G401 (cell line): ENCODE data around the gene PLXNA4. TPM values are rescaled to one million over a fixed set of nuclear protein-coding genes. Genes with fewer than 3 reads are reported as not detected.
"Not testable (repeated sequence)": the region's sequence is repeated elsewhere in the genome, so short reads cannot be mapped to it uniquely, and the experiment has no call there.

ENCODE experiments used
- DNase-seq: peaks from one replicate; pipeline ENCODE4 v3.0.0-alpha.2; 2015; ENCODE audit warnings: low spot score
- in situ Hi-C: cut with HindIII; loops from 2 replicates; pipeline ENCODE4 v1.10.0; 2016; ENCODE audit warnings: low sequenced_read_pairs, mixed read lengths
- total RNA-seq: library from RNA; depleted of rRNA; stranded (reverse); fragments of >200 nt; shearing (Covaris generic); gene quantifications from 2 replicates; pipeline ENCODE4 v1.2.3, GENCODE V29; 2014

Gene PLXNA4
- total RNA-seq, 1 experiment from 2014 or later, result under 0.01 TPM

DNA sequence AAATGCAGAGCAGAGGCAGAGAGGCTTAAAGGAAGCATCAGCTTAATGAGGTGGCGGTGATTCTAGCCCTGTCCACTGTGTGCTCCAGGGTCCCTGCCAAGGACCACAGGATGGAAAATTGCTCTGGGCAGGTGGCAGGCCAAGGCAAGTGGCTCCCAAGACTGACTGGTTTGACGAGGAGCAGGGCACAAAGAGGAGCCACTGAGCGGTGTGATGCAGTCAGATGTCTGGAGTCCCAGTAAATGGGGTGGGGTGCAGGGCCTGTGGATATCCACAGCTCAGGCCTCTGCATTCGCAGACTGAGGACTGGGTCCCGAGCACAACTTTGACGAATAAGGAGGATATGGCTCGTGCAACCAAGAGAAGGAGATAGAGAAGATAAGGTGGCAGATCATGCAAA, 385.6 kb downstream of the PLXNA4 start:
- in situ Hi-C loops, result no loop called here

DNA sequence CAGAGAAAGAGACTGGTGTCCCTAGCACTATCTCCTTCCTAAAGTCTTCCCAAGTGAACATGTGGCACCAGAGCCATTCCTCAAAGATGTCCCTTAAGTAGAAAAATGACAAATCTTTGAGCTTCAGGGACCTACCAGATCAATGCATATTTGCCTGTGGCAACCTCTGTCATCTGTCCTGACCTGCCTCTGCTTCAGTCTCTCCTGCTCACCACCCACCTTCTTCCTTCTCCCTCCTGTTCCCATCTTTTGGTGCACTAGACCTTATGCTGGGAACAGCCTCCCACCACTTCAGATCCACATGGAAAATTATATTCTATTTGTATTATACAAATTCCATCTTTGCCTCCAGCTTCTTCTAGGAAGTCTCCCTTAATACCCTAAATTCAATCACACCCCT, 386.4 kb downstream of the PLXNA4 start:
- in situ Hi-C loops, result no loop called here

More for the DNA sequence above, 385.6 kb downstream of the PLXNA4 start:
- DNase-seq, result no peak

DNA sequence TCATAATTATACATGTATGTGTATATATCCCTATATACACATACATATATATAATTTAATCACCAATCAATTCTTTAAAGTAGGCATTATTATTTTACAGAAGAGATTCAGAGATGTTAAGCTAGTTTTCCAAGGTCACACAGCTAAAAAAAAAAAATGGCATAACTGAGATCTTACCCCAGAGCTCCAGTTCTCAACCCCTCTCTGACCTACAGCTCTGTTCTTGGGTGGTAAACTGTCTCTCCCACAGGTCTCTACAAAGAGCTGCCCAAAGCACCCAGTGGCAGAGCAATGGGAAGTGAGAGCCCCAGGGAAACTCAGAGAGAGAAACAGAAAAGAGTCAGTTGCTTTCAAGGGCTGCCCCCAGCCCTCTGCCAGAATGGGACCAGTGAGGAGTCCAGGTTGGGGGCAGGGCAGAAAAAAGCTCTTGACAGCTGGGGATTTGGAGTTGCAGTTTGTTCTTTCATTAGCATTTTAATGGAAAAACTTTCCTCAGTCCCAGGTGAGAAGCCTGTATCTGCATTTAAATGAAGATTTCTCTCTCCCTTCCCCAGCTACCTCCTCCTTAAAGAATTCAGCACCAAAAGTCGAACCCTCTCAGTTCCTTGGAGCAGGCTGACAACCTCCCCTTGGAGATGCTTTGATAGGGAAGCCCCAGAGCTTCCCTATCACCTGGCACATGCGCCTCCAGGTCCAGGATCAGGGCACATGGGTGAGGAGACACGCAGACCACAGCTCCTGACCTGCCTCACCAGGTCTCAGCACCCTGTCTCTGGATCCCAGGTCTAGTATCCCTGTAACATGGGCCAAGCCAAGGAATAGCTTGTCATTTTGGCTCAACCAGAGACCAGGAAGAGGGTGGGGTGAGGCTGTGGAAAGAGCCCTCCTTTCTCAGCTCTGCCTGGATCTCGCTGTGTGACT, 388.1 kb downstream of the PLXNA4 start:
- DNase-seq, result no peak
- in situ Hi-C loops, result no loop called here

More for the DNA sequence above, 386.4 kb downstream of the PLXNA4 start:
- no peak for DNase-seq

DNA sequence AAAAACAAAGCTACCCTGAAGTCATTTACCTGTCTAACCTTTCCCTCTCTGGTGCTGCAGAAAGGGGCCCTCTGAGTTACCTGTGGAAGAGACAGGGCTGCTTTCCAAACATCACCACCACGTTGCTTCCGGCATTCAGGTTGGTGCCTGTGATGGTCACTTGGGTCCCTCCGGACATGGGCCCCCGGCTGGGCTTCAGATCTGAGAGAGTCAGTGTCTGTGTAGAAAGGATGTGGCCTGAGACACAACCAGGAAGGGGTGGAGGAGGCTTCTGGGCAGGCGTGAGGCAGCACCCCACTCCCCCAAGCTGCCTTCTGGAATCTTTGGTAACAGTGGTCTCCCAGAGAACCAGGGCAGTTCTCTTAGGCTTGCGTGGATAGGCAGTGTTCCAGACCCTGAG, 388.9 kb downstream of the PLXNA4 start:
- in situ Hi-C loops, result no loop called here
- no peak for DNase-seq

DNA sequence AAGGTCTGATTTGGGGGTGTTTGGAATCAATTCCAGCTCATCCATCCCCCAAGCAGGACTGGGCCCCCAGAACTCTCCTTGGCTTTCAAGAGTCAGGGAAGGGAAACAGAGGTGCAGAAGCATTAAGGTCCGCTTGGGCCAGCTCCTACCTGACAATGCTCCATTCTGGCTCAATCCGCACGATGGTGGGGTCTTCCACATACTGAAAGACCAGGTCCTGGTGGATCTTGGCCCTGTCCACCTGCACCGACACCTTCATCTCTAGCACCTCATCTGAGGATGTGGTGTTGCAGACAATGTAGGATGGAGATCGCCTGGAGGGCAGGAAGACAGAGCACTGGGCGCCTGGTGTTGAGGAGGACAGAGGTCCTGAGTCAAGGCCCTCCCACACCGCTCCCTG, 391.1 kb downstream of the PLXNA4 start:
- DNase-seq, result no peak
- in situ Hi-C loops, result no loop called here

DNA sequence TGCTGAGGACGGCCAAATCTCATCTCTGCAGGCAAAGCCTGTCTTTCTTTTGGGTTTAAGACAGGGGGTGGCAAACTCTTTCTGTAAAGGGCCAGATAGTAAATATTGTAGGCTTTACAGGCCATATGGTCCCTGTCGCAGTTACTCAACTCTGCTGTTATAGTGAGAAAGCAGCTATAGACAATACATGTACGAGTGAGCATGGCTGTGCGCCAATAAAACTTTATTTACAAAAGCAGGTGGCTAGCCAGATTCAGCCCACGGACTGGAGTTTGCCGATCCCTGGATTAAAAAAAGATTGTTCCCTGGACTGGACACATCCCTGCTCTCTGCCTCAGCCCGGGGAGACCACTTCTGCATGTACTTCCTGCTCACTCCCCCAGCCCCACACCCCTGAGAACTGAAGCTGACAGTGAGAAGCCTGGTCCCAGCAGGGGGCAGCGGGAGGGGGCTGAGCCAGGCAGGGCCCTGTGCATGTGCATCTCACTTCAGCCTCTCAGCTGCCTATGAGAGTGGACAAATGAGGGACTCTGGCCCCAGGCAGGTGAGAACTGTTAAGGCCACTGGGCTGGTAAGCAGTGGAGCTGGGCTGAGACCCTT, 392.4 kb downstream of the PLXNA4 start:
- in situ Hi-C loops, result no loop called here
- no peak for DNase-seq

DNA sequence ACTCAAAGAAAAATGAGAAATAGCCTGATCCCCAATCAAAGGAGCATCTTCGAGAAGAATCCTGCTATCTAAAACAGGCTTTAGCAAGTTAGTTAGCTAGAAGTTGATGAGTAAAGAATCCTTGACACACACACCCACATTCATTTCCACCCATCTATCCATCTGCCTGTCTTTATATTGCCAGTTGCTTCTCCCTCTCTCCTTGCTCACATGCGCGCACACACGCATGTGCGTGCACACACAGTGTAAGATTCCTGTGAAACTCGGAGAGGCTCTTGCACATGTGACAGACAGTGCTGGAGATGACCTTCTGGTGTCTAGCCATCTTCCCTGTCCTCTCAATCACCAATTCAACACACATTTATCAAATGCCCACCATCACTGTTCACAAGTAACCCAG, 393.3 kb downstream of the PLXNA4 start:
- DNase-seq, result no peak
- in situ Hi-C loops, result no loop called here

DNA sequence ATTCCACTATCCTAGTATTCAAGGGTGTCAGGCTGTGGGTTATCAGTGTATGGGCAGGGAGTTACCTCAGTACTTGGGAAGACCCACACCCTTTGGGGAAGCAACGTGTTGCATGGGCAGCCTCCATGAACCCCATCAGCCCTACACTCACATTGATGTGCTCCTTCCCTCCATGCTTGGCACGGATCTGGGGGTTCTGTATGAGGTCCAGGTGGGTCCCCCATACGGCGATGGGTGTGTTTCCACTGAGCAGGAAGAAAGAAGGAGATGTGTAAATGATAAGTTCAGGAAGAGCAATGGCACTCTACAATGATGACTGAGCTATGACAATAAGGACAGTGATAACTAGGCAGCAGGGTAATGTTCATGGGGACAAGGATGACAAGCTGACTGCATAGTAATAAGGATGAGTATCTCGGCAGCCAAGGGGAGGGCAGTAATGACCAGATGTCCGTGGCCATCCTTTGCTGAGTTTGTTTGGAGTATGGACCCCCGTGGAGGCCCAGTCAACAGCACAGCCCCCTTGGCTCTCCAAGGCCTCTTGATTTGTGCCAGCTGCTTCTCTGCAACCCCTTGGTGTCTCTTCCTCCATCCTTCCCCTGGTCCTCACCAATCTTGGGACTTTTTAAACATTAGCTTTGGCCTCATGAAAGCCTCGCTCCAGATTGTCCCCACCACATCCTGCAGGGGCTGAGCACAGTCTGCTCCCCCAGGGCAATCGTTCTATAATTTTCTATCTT, 394.2 kb downstream of the PLXNA4 start:
- in situ Hi-C loops, result no loop called here
- DNase-seq, result no peak

DNA sequence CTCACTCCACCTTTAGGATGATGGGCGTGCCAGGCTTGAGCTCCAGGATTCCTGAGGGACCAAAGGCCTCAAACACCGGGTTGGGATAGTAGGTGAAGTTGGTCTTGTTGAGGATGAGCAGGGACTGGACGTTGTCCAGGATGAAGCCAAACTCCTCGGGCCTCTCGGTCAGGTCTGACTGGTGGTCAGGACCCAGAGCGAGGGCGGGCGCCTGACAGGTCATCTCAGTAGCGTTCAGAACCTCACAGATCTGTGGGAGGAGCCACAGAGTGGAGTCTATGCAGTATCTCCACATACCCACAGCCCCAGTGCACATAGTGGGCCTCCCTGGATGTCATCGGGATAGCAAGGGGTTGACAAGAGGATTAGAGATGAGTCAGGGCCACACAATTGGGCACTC, 394.9 kb downstream of the PLXNA4 start:
- DNase-seq, result no peak
- in situ Hi-C loops, result no loop called here

DNA sequence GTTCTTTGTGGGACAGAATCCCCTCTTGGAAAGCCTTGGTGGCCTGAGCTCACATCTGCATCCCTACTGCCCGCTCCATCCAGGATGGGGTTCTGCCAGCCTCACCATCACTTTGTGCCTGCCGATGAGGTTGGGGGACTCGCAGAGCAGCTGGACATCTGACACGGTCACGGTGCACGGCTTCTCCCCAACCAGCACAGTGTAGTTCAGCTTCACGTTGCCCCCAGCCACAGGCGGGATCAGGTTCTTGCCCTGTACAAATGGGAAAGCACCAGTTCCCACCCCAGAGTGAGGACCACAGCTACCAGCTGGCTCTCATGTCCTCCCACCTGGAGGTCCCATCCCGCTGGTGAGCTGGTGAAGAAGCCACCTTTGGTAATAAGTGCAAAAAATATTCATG, 395.8 kb downstream of the PLXNA4 start:
- DNase-seq, result no peak
- in situ Hi-C loops, result no loop called here

DNA sequence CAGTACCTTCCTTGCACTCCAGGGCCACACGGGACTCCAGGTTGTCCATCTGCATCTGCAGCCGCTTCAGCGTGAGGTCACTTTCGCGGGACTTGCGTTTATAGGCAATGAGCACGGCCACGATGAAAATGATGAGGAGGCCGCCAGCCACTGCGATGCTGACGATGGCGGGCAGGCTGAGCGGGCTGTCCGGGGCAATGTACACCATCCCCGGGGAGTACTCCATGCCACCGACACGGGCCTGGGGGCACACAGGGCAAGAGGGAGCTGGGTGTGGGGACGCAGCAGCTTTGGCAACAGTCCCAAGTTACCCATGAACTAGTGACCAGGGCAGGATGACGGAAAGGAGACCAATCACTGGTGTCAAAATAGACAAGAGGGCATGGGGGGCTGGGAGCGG, 396.6 kb downstream of the PLXNA4 start:
- no peak for DNase-seq
- in situ Hi-C loops, result no loop called here

DNA sequence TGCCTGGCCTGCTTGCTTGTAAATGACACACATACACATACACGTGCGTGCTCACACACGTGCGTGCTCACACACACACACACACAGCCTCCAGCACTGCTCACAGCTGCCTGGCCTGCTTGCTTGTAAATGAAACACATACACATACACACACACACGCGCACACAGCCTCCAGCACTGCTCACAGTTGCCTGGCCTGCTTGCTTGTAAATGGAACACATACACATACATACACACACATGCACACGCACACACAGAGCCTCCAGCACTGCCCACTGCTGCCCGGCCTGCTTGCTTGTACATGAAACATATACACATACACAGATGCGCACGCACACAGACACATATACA, 397.2 kb downstream of the PLXNA4 start:
- in situ Hi-C loops, result no loop called here
- no peak for DNase-seq

DNA sequence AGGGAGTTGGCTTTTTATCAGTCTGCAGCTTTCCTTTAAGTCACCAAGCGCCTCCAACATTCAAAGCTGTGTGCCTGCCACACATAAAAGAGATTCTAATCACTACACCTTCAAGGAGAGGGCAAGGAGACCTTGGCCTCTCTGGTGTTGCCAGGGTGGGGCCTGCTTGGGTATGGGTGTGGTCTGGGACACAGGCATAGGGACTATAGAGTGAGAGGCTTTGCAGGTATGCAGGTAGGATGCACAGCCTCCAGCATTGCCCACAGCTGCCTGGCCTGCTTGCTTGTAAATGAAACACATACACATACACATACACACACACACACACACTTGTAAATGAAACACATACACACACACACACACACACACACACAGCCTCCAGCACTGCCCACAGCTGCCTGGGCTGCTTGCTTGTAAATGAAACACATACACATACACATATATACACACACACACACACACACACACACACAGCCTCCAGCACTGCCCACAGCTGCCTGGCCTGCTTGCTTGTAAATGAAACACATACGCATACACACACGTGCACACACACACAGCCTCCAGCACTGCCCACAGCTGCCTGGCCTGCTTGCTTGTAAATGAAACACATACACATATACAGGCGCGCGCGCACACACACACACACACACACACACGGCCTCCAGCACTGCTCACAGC, 397.7 kb downstream of the PLXNA4 start:
- DNase-seq, in situ Hi-C loops: not testable (repeated sequence)

DNA sequence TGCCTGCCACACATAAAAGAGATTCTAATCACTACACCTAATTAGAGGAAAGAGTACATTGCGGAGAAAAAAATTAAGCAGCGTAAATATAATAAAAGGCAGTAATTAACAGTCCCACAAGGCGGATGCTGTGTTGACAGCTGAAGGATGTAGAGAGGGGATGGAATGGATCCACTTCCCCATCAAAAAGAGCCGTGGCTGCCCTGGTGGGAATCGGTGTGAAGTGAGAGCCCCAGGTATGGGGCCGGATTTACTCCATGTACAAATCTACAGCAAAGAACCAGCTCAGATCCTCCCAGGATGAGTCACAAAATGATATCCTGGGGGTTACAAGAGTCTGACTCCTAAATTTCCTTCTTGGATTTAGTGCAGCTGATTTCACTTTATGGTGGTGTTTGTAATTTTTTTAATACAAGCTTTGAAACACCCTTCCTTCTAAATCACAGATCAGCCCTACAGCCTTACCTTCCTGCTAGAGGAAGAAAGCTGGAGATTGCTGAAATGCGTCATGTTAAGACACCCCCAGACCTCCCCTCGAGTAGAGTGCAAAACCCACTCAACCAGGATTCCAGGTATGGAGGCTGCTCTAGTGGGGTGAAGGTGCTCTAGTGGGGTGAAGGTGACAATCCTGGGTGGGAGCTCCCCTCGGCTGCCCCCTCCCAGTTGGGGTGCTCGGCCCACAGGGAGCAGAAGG, 398.4 kb downstream of the PLXNA4 start:
- in situ Hi-C loops, result no loop called here
- DNase-seq, result no peak

DNA sequence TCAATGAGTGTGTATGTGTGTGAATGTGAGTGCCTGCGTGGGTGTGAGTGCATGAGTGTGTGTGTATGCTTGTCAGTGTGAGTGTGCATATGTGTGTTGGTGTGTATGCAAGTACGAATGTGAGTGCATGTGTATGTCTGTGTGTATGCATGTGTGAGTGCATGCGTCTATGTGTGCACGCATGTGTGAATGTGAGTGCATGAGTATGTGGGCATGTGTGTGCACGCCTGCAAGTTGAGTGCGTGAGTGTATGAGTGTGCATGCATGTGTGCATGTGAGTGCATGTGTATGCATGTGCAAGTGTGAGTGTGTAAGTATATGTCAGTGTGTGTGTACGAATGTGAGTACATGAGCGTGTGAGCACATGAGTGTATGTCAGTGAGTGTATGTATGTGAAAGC, 399.6 kb downstream of the PLXNA4 start:
- DNase-seq, result no peak
- in situ Hi-C loops, result no loop called here

DNA sequence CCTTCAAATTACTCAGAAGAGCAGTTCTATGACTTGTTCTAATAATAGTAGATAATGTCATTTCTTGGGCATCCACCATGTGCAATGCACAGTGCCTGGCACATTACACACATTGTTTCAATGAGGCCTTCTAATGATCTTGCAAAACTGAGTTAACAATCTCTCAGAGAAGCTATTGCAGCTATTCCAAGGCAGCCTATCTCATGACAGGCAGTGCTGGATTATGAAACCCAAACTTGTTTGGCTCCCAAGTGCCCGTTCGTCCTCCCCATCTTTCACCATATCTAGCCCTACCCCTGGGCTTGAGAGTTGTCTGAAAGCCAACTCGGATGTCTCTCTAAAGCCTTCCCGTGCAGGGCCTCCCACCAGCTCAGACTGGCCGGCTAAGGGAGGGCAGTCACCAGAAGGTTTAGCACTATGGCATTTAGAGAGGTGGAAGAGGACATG, 405.1 kb downstream of the PLXNA4 start:
- in situ Hi-C loops, result no loop called here
- DNase-seq, result no peak

DNA sequence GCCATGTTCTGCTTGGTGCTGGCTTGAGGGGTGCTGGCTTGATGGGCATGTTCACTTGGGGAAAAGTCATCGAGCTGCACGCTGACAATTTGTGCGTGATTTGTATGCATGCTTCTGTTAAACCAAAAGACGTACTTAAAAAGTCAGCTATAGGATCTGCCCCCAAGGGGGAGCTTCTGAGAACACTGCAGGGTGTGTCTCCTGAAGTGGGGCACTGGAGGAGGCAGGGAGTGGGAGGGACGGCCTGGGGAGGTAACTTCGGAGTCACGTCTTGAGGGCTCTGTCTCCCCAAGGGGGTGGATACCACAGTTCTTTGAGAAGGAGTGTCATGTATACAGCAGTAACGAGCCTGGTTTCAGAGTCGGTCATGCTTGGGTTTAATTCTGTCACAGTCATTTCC, 406.5 kb downstream of the PLXNA4 start:
- in situ Hi-C loops, result no loop called here
- no peak for DNase-seq

DNA sequence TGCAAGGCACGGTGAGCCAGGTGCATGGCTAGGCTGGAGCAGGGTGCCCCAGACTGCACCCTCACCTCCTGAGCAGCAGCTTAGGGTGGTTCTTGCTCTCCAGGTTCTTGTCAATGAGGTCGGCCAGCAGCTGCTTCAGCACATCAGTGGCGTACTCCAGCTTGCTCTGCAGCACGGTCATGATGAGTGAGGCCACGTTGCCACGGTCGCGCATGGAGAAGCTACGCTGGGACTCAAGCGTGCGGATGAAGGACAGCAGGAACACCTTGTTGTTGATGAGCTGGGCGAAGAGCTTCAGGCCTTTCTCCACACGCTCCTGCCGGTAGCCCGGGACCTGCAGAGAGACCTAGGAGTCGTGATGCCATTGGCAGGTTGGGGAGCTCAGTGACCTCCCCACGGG, 408.0 kb downstream of the PLXNA4 start:
- no peak for DNase-seq
- in situ Hi-C loops, result no loop called here

DNA sequence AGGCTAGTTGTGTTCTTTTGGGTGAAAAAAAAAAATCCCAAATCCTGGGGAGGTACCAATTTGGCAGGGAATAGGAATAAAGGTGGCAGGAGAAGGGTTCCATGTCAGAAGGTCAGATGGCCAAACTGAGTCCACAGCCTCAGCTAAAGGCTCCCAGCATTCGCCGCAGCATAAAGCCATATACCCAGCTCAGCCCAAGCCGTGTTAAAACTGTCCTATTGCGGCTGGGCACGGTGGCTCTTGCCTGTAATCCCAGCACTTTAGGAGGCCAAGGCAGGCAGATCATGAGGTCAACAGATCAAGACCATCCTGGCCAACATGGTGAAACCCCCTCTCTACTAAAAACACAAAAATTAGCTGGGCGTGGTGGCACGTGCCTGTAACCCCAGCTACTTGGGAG, 410.6 kb downstream of the PLXNA4 start:
- in situ Hi-C loops, DNase-seq: not testable (repeated sequence)
